ENCODE data around the gene PSMC4.
A peak's percentile ranks its signal among the peaks of the same experiment; 100 is the strongest.

PSMC4 gene
- total RNA-seq = 86.4 to 101 reads per million in 2 donors

DNA sequence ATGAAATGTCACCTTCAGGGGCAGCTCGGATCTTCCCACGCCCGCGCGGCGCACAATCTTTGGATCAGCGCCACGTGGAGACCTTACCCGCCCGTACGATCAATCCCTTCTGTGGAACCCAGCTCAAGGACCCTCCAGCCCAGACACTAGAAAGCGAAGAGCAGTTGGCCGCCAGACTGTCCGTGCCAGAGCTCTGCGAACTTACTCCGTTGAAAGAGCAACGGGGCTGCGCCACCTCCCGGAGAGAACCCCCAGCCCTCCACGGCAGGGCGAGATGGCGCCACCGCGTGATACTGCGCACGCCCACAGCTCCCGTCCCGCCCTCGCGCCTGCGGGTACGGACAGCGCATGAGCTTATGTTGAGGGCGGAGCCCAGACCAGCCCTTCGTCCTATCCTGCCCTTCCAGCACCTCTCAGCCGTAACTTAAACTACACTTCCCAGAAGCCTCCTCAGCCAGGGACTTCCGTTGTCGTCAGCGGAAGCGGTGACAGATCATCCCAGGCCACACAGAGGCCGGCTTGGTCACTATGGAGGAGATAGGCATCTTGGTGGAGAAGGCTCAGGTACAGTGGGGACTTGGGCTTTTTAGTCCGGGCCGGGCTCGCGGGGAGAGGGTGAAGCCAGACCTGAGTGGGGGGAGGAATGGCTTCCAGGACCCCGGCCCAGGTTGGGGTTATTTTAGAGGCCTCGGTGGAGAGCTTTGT is at the start of gene PSMC4:
Gene PSMC4, plus strand, starts transcription at position 491 of the 705 bp plus-strand sequence. Its CDS starts 38 bp downstream, at position 529.
- DNase-seq = peak; percentile 96 to 100 (median 98)

DNA sequence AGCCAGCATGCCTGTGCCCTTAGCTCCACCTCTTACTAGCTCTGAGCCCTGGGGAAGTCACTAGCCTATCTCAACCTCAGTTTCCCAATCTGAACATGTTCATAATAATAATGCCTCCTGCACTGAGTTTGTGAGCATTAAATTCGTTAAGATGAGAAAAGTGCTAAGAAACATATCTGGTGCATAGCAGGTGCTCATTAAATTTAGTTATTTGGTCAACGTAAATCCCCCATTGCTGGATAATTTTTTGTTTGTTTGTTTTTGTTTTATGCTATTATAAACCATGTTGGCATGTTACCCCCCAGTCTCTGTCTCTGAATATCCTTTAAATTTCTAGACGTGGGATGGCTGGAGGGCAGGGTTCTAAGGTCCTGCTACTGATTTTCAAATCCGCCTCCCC is 47.1 kb upstream of the PSMC4 start:
- no peak for DNase-seq

DNA sequence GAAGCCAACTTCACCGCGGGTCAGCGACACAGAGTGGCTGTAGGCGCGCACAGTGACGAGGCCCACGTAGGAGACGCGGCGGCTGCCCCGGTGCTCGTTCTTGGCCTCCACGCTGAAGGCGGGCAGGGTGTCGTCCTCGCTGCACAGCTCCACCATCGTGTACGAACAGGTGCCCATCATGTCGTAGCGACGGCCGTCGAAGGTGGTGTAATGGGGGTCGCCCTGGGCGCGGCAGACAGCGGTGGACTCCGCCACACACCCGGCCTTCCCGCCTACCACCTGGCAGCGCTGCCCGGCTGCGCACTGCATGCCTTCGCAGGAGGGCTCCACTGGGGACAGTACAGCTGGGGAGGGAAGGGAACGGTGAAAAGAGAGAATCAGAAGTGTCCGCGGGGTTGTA is 46.6 kb upstream of the PSMC4 start:
- DNase-seq = no peak

DNA sequence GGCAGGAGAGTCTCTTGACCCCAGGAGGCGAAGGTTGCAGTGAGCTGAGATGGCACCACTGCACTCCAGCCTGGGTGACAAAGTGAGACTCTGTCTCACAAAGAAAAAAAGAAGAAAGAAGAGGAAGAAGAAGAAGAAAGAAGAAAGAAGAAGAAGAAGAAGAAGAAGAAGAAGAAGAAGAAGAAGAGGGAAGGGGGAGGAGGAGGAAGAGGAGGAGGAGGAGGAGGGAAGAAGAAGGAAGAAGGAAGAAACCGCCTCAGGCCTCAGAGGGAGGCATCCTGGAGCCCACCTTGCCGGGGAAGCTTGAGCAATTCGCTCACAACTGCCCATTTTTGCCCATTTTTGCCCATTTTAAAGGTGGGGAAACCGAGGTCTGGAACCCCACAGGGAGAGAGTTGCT is 46.0 kb upstream of the PSMC4 start:
- no peak for DNase-seq

DNA sequence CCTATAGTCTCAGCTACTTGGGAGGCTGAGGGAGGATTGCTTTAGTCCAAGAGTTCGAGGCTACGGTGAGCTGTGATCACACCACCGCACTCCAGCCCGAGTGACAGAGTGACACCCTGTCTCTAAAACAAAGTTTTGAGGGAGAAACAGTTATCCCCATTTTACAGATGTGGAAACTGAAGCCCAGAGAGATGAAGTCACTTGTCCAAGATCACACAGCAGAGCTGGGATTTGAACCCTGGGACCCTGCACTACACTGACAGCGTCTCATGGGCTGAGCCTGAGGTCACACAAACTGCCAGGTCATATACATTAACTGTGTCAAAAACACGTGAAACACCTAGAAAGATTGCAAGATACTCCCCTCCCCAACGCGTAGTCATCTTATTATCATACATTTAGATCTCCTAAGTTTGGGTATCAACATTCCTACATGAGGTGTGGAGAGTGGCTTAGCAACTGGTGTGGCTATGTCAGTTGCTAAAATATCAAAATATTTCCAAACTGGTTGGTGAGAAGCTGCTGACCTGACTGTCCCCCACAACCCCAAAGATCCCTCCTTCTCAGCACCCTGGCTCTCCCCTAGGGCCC is 44.7 kb upstream of the PSMC4 start:
- DNase-seq = no peak

DNA sequence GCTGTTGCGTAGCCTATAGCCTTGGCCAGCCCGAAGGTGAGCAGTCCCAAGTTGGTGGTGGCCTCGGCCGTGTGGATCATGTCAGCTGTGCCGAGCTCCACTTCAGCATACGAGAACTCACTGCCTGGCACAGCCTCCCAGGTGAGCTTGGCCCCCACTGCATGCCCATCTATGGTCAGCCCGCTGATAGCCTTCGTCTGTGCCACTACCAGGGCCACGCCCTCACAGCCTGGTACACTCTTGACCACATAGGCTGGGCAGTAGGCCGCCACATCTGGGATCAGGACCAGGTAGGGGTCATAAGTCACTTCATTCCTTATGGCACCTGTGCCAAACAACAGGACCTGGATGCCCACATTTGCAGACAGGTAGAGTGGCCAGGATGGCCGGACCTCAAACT is 43.9 kb upstream of the PSMC4 start:
- no peak for DNase-seq

DNA sequence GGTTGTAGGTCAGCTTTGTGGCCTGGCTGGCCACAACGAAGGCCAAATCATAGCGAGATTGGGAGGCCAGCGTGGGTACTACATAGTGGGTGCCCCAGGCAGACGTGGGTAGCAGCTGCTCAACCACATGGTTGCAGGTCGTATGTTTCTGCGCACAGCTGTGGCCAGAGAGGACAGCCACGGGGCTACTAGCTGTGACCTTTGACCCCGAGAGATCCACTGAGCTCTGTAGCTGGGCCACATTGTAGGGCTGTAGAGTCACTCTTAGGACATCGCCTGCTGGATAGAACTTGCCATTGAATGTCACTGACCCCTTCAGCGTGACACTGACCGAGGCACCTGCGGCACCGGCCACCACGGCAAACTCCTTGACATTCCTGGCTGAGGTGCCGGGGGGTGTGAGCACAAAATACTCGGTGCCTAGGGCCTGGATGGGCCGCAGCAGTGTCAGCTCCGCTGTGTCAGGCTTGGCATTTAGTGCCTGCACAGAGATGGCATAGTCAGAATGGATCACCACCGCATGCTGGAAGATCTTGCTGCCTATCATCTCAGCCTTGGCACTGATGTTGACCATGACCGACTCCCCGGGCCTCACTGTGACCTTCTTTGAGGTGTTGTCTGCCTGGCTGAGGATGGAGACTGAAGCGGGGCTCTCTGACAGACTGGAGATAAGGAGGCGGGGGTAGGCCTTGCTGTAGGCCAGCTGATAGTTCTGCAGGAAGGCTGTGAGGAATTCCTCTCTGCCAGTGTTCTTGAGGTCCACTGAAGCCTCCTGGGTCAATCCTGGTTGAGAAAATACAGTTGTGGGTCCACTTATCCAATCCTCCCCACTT is 43.2 kb upstream of the PSMC4 start:
- no peak for DNase-seq

DNA sequence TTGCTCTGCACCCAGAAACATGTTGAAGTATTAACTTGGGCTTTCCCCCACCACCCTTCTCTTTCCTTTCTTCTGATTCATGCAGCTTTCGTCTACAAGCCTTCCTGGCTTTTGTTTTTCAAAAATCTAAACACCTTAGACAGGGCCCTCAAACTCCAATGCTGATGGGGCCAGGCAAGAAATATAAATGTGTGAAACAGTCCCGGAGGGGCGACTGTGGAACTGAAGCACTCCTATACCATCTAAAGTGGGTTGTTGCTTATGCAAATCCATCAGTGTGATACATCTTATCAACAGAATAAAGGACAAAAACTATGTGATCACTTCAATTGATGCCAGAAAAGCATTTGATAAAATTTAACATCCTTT is 42.6 kb upstream of the PSMC4 start:
- DNase-seq = no peak

DNA sequence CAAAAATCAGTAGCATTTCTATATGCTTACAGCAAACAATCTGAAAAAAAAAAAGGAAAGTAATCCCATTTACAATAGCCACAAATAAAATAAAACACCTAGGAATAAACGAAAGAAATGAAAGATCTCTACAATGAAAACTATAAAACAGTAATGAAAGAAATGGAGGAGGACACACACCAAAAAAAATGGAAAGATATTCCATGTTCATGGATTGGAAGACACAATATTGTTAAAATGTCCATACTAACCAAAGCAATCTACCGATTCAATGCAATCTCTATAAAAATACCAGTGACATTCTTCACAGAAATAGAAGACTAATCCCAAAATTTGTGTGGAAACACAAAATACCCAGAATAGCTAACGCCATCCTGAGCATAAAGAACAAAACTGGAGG is 41.2 kb upstream of the PSMC4 start:
- no peak for DNase-seq

DNA sequence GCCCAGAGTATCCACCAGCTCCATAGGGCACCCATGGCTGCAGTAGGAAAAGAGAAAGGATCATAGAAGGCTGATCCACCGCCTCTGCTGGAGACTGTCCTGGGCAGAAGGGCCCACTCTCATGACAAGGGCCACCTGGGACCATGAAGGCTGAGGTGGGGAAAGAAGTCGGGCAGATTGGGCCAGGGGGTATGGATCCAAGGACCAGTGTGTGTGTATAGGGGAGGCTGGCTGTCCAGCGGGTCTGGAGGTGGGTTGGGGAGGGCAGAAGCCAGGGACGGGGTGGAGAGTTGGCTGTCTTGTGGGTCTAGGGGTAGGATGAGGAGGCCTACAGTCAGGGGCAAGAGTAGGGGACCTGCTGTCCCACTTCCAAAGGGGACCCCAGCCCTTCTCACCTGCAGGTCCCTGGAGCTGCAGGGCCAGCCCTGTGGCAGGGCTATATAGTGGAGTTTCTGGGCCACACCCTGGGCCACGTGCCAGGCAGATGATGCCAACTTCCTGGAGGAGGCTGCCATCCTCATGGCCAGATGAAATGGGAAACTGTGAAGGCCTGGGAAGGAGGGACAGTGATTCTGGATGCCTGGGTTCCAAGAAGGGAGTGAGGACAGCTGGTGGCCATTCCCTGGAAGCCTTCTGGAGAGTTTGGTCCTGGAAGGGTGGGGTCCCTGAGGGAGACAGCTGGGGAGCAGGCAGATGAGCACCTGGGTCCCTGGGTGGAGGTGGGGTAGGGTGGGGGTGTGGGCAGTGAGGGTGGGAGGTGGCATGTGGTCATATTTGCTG is 36.2 kb upstream of the PSMC4 start, which contains the start of gene FCGBP:
Gene FCGBP, minus strand, starts transcription at position 51 of the 780 bp plus-strand sequence.
- no peak for DNase-seq

DNA sequence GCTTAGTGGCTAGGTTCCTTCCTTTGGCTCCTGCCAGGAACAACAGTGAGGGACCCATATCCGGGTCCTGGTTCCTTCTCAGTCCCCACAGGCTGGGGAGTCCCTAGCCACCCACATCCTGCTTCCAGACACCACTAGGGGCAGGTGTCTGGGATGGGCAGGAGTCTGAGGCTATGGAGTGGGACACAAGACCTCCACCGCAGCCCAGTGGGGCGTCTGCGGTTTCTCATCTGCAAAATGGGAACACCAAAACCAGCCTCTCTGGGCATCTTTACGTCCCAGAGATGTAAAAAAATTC is 35.7 kb upstream of the PSMC4 start:
- DNase-seq = no peak

DNA sequence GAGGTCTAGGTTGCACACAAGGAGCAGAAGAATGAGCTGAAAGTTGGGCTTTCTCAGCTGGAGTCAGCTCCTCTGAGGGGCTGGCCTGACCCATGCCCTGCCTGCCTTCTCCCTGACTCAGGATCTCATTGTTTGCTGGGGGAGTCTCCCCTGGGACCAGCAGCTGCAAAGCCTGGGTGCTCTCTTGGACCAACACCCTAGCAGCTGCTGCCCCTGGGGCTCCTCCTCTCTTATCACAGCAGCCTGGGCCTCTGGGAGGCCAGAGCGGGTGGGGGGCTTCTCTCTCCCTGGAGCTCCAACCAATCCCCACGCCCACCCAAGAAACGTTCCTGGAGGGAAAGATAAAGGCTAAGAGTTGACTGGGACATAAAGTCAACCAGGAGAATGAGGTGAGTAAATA is 34.9 kb upstream of the PSMC4 start:
- no peak for DNase-seq

DNA sequence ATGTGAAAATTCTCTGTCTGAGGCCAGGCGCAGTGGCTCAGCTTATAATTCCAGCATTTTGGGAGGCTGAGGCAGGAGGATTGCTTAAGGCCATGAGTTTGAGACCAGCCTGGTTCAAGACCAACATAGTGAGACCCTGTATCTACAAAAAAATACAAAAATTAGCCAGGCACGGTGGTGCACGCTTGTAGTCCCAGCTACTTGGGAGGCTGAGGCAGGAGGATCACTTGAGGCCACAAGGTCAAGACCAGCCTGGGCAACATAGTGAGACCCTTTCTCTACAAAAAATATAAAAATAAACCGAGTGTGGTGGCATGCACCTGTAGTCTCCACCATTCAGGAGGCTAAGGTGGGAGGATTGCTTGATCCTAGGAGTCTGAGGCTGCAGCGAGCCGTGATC is 34.3 kb upstream of the PSMC4 start:
- no peak for DNase-seq

DNA sequence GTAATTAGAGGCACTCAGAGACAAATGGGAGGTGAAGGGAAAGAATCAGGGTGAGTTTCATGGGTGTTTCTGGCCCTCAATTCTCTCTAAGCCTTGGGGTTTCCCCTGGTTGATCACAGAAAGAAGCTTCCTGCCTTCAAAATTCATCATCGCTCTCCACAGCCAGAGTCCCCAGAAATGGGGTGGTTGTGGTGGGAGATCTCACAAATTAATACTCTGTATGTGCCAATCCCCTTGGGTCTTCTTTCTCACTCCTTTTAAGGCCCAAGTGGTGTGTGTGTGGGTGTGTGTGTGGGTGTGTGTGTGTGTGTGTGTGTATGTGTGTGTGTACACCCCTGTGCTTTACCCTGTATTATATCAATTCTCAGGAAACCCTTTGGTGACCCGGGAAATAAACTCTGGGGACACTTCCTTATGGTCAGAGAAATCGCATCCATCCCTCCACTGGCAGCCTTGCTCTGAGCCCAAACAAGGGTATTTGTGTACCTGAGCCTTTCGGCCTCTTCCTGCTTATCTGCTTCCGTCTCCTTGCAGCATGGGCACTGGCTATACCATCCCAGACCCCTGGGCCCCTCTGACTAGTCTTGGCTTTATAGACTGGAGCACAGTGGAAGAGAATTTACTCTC is 33.8 kb upstream of the PSMC4 start:
- peak in 2 of 5 experiments; percentile 24 to 78 for DNase-seq

DNA sequence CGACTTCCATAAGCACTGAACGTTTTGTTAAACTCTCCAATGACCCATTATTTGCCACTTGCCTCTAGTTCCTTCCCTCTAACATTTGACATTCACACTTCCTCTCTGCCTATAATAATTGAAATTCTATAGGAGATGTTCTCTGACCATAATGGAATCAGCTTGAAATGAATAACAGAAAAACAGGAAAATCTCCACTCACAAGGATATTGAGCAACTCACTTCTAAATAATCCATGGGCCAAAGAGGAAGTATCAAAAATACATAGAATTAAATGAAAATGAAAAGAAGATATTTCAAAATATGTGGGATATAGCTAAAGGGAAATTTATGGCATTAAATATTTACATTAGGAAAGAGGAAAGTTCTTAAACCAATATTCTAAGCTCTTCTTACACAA is 33.2 kb upstream of the PSMC4 start:
- DNase-seq = no peak

DNA sequence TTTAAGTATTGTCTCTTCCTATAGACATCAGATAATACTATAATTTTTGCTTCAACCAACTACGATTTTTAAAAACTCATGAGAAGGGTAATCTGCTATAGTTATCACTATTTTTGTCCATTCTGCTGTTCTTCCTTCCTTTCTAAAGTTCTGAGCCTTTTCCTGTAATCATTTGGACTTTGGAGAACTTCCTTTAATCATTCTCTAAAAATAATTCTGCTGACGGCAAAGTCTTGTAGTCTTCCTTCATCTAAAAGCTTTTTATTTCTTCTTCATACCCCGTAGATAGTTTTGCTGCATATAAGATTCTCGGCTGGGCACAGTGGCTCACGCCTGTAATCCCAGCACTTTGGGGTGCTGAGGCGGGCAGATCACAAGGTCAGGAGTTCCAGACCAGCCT is 31.4 kb upstream of the PSMC4 start:
- DNase-seq = no peak

DNA sequence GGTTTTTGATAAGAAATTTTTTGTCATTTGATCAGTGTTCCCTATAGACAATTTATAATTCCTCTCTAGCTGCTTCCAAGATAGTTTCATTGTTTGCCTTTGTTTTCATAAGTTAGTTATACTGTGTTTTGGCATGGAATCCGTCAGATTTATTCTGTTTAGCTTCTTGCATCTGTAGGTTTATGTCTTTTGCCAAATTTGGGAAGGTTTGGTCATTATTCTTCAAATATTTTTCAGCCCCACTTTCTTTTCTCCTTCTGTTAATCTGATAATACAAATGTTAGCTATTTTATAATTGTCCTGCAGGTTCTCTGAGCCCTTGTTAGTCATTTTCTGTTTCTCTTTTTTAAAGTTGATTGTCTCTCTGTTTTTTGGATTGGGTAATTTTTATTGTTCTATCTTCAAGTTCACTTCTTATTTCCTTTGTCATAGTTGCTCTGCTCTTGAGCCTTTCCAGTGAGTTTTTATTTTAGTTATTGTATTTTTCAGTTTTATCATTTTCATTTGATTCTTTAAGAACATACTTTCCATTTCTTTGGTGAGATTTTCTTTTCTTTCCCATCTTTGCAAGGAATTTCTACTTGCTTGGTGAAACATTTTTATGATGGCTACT is 30.6 kb upstream of the PSMC4 start:
- no peak for DNase-seq

DNA sequence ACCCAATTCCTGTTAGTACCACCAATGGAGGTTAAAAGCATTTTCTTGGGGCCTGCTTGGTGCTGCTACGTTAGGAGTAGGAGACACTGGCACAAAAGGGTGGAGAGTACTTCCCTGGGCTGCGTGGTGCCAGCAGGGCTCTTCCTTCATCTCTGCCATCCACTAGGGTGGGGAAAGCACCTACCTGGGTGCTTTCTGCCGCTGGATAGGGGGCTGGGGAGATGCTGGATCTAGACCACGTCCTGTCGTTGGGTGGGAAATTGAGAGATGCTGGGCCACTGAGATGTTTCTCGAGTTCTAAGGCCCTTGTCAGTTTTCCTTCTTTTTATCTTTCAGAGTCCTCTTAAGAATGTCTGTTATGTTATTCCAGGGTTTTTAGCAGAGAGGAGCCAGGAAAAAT is 29.8 kb upstream of the PSMC4 start:
- peak in 3 of 5 experiments; percentile 20 to 77 (median 55) for DNase-seq

DNA sequence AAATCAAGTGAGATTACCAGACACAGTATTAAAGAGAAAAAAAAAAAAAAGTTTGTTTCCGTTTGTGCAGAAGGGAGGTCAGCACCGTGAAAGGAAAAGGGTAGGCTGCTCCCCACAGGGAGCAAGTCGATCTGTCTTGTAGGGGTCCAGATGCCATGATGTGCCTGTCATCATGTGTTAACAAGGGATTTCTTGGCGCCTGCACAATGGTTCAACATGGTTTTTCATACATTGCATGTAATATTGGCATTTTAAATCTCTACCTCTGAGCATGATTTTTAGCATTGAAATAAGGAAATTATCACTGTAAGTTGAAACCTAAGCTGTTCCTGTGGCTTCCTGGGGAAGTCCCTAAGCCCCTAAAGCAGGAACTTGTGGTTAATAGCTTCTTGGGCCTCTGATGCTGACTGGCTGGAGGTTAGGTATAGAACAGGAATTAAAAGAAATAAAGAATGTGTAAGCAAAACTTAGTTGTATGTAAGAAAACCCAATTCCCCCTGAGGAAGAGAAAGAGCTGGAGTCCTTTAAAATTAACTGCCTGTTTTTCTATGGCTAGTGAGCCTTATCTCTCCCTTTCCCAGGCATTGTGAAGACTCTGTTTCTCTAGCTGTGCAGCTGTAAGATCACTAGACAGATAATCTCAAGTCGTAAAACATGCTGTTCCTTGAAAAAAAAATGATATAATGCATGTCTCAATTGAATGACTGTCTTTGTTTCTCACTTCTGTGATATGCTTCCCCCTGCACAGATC is 29.2 kb upstream of the PSMC4 start:
- peak in 3 of 5 experiments; percentile 49 to 95 (median 84) for DNase-seq

DNA sequence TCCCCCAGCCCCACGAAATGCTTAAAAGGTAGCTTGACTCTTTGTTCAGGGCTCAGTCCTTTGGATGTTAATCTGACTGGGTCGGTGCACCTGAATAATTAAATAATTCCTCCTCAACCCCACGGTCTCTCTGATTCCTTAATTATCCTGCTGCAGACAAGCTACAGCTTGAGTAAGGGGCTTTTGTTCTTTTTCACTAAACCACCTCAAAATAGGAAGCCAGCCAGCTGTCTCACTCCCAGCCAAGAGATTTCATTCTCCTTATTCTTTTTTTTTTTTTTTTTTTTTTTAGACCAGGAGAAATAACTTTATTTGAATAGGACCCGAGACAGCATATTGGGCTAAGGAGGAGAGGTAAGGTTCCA is 28.6 kb upstream of the PSMC4 start:
- DNase-seq = no peak

DNA sequence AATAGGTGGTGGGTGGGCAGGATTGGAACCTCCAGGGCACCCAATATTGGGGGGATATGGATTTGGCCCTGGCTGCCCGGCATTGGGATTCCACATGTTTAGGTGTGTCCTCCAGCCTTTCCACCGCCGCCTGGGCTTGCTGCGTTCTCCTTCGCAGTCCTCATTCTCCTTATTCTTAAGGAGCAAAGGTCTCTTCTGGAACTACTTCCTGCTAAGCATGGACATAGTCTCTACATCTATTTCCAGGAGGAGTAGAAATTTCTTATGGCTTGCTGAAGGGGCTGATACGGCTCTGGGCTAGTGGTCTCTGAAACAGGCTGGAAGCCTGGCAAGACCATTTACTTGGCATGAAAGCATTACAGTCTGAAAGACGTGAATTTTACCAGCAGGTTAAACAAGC is 27.4 kb upstream of the PSMC4 start:
- no peak for DNase-seq

DNA sequence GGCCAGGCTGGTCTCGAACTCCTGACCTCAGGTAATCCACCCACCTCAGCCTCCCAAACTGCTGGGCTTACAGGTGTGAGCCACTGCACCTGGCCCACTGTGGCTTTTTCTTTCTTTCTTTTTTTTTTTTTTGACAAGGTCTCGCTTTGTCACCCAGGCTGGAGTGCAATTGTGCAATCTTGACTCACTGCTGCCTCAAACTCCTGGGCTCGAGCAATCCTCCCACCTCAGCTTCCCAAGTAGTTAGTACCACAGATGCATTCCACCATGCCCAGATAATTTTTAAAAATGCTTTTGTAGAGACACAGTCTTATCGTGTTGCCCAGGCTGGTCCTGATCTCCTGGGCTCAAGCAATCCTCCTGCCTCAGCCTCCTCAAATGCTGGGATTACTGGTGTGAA is 24.4 kb upstream of the PSMC4 start:
- no peak for DNase-seq

Data from T-helper 2 cell (primary cell).